H1 (cell line): ENCODE results near the gene C19orf25. TPM values are rescaled to one million over a fixed set of nuclear protein-coding genes. Genes with fewer than 3 reads are reported as not detected.
A peak's percentile ranks its signal among the peaks of the same experiment; 100 is the strongest.

ENCODE experiments used
- CTCF ChIA-PET: fragments of 300-600 bp; sonication (Branson Sonifier 250); formaldehyde crosslinking; loops from one replicate; lab custom pipeline; 2021; ENCODE audit not compliant: partially characterized antibody; lab: Charles Lee
- POLR2A ChIA-PET: fragments of 300-600 bp; sonication (Branson Sonifier 250); formaldehyde crosslinking; loops from one replicate; lab custom pipeline; 2021; ENCODE audit warnings: inconsistent platforms; ENCODE audit not compliant: partially characterized antibody; lab: Charles Lee
- DNase-seq, 2 experiments: peaks; one replicate each; pipeline versions ENCODE4 v3.0.0 to v3.0.0-alpha.2; 2010 to 2022; ENCODE audit warnings: low spot score in 2 of 2, low read depth in 1 of 2, mixed read lengths in 1 of 2
- FAIRE-seq: peaks from 2 replicates; lab custom pipeline; 2011; peaks lifted over from hg19 to GRCh38; lab: Jason Lieb, UNC
- H2AFZ ChIP-seq: 2 replicates; pipeline ENCODE4 v1.8.1; 2012; ENCODE audit warnings: low read length, inconsistent platforms
- H2AK5ac ChIP-seq: 2 replicates; pipeline ENCODE4 v1.6.1; 2013; ENCODE audit warnings: low read depth, low read length
- H2BK120ac ChIP-seq: replicated peaks from 2 replicates; pipeline ENCODE3; 2013; ENCODE audit warnings: low read depth, low read length, inconsistent platforms
- H2BK12ac ChIP-seq: 2 replicates; pipeline ENCODE4 v1.6.1; 2013; ENCODE audit warnings: low read depth, low read length
- H2BK15ac ChIP-seq: 2 replicates; pipeline ENCODE4 v1.6.1; 2013; ENCODE audit warnings: low read length
- H2BK20ac ChIP-seq: 2 replicates; pipeline ENCODE4 v1.6.1; 2013; ENCODE audit warnings: low read length
- H2BK5ac ChIP-seq: 2 replicates; pipeline ENCODE4 v1.6.1; 2013; ENCODE audit warnings: low read depth, low read length
- H3K14ac ChIP-seq: 2 replicates; pipeline ENCODE4 v1.6.1; 2013; ENCODE audit warnings: inconsistent platforms; ENCODE audit not compliant: insufficient read length
- H3K18ac ChIP-seq: 2 replicates; pipeline ENCODE4 v1.6.1; 2013; ENCODE audit warnings: low read length; ENCODE audit errors: extremely low read depth
- H3K23ac ChIP-seq: 2 replicates; pipeline ENCODE4 v1.6.1; 2013; ENCODE audit warnings: inconsistent platforms; ENCODE audit not compliant: insufficient read length
- H3K23me2 ChIP-seq: 2 replicates; pipeline ENCODE4 v1.6.1; 2013; ENCODE audit warnings: low read depth, low read length
- H3K27ac ChIP-seq: 2 replicates; pipeline ENCODE4 v1.6.1; 2011; ENCODE audit warnings: low read depth, low read length, inconsistent platforms
- H3K27me3 ChIP-seq, 4 experiments: replicated peaks in 1 of 4; 1 replicate in 1 of 4; 2 replicates in 3 of 4; pipeline versions ENCODE4 v1.6.1 to v1.8.1; 2011 to 2013; ENCODE audit warnings: low read length in 3 of 4, mild to moderate bottlenecking in 3 of 4, inconsistent platforms in 2 of 4, mixed read lengths in 2 of 4, moderate library complexity in 1 of 4; ENCODE audit not compliant: control insufficient read depth in 3 of 4, insufficient read depth in 3 of 4; ENCODE audit errors: extremely low read depth in 1 of 4
- H3K36me3 ChIP-seq, 4 experiments: 2 replicates each; pipeline versions ENCODE4 v1.6.1 to v1.8.1; 2011 to 2013; ENCODE audit warnings: mild to moderate bottlenecking in 4 of 4, low read length in 3 of 4, moderate library complexity in 2 of 4, control low read depth in 1 of 4, inconsistent platforms in 1 of 4; ENCODE audit not compliant: insufficient read depth in 4 of 4, control insufficient read depth in 2 of 4
- H3K4ac ChIP-seq: replicated peaks from 2 replicates; pipeline ENCODE3; 2013; ENCODE audit warnings: low read length, low read depth, mixed read lengths, inconsistent platforms; ENCODE audit not compliant: insufficient read length
- H3K4me1 ChIP-seq, 4 experiments: replicated peaks in 1 of 4; 1 replicate in 1 of 4; 2 replicates in 3 of 4; pipeline versions ENCODE4 v1.6.1 to v1.8.1; 2011 to 2013; ENCODE audit warnings: low read length in 3 of 4, inconsistent platforms in 2 of 4, mixed read lengths in 1 of 4; ENCODE audit not compliant: insufficient read depth in 4 of 4, control insufficient read depth in 3 of 4
- H3K4me2 ChIP-seq, 2 experiments: 2 replicates each; pipeline versions ENCODE4 v1.6.1 to v1.8.1; 2011 to 2013; ENCODE audit warnings: low read depth in 2 of 2, low read length in 2 of 2, control low read depth in 1 of 2, inconsistent platforms in 1 of 2, mild to moderate bottlenecking in 1 of 2; ENCODE audit not compliant: insufficient read depth in 1 of 2
- H3K4me3 ChIP-seq, 4 experiments: fragments of 200-600, 300-600 bp in 1 of 4; sonication (generic), shearing (Covaris generic), sonication (Bioruptor Twin) in 1 of 4; 2 replicates each; pipeline versions ENCODE4 v1.5.1 to v1.8.1; 2011 to 2016; ENCODE audit warnings: low read length in 4 of 4, low read depth in 3 of 4, control low read depth in 2 of 4, inconsistent platforms in 2 of 4, mild to moderate bottlenecking in 2 of 4, mixed read lengths in 1 of 4, moderate library complexity in 1 of 4; ENCODE audit not compliant: insufficient read depth in 2 of 4; ENCODE audit errors: extremely low read depth in 1 of 4
- H3K56ac ChIP-seq: replicated peaks from 2 replicates; pipeline ENCODE3; 2013; ENCODE audit warnings: low read depth, mild to moderate bottlenecking, mixed read lengths, low read length, inconsistent platforms; ENCODE audit not compliant: insufficient read length
- H3K79me1 ChIP-seq: 2 replicates; pipeline ENCODE4 v1.6.1; 2013; ENCODE audit warnings: low read depth, low read length, control low read depth
- H3K79me2 ChIP-seq, 2 experiments: 2 replicates each; pipeline versions ENCODE4 v1.6.1 to v1.8.1; 2012 to 2013; ENCODE audit warnings: low read length in 2 of 2, mild to moderate bottlenecking in 2 of 2, inconsistent platforms in 1 of 2; ENCODE audit not compliant: insufficient read depth in 2 of 2, control insufficient read depth in 1 of 2
- H3K9ac ChIP-seq, 4 experiments: replicated peaks in 1 of 4; 1 replicate in 1 of 4; 2 replicates in 3 of 4; pipeline versions ENCODE4 v1.6.1 to v1.8.1; 2011 to 2013; ENCODE audit warnings: low read depth in 3 of 4, low read length in 3 of 4, control low read depth in 2 of 4, mild to moderate bottlenecking in 2 of 4, moderate library complexity in 2 of 4, inconsistent platforms in 1 of 4; ENCODE audit errors: extremely low read depth in 1 of 4
- H3K9me3 ChIP-seq, 2 experiments: 2 replicates each; pipeline versions ENCODE4 v1.6.1 to v1.8.1; 2012 to 2013; ENCODE audit warnings: mild to moderate bottlenecking in 2 of 2, moderate library complexity in 2 of 2, control low read depth in 1 of 2, inconsistent platforms in 1 of 2, low read depth in 1 of 2, low read length in 1 of 2, mixed read lengths in 1 of 2; ENCODE audit not compliant: insufficient read depth in 2 of 2
- H4K20me1 ChIP-seq, 2 experiments: replicated peaks in 1 of 2; 2 replicates each; pipeline versions ENCODE3 to v1.8.1; 2011 to 2013; ENCODE audit warnings: inconsistent platforms in 2 of 2, low read length in 2 of 2, mild to moderate bottlenecking in 1 of 2; ENCODE audit not compliant: insufficient read depth in 2 of 2, control insufficient read depth in 1 of 2
- H4K5ac ChIP-seq: 2 replicates; pipeline ENCODE4 v1.6.1; 2013; ENCODE audit warnings: low read length, low read depth, mixed read lengths, inconsistent platforms; ENCODE audit not compliant: insufficient read length
- H4K8ac ChIP-seq: 2 replicates; pipeline ENCODE4 v1.8.0; 2013; ENCODE audit warnings: mild to moderate bottlenecking, moderate library complexity, low read length, inconsistent platforms; ENCODE audit not compliant: insufficient read depth; ENCODE audit errors: extremely low read depth
- H4K91ac ChIP-seq: replicated peaks from 2 replicates; pipeline ENCODE3; 2013; ENCODE audit warnings: low read length, mixed read lengths, inconsistent platforms; ENCODE audit not compliant: insufficient read length
- JUN ChIP-seq: IDR thresholded peaks from 2 replicates; pipeline ENCODE4 v1.6.1; 2011; ENCODE audit warnings: low read depth, mild to moderate bottlenecking, improper control_type of control experiment, low read length
- KDM4A ChIP-seq: IDR thresholded peaks from one replicate; pipeline ENCODE4 v1.7.1; 2012; ENCODE audit warnings: low read depth, mild to moderate bottlenecking, moderate library complexity, low read length, inconsistent platforms; ENCODE audit not compliant: severe bottlenecking
- RAD21 ChIP-seq, 2 experiments: IDR thresholded peaks in 1 of 2; conservative IDR thresholded peaks in 1 of 2; 2 replicates each; pipeline ENCODE4 v1.6.1; 2011; ENCODE audit warnings: low read depth in 2 of 2, low read length in 2 of 2, improper control_type of control experiment in 1 of 2, inconsistent platforms in 1 of 2, mild to moderate bottlenecking in 1 of 2, moderate library complexity in 1 of 2
- SIN3A ChIP-seq, 2 experiments: IDR thresholded peaks in 1 of 2; conservative IDR thresholded peaks in 1 of 2; 2 replicates each; pipeline ENCODE4 v1.6.1; 2011 to 2012; ENCODE audit warnings: low read length in 2 of 2, improper control_type of control experiment in 1 of 2, low read depth in 1 of 2, mild to moderate bottlenecking in 1 of 2
- SP1 ChIP-seq: IDR thresholded peaks from 2 replicates; pipeline ENCODE4 v1.6.1; 2011; ENCODE audit warnings: low read depth, low read length
- SRF ChIP-seq: IDR thresholded peaks from 2 replicates; pipeline ENCODE4 v1.6.1; 2011; ENCODE audit warnings: mild to moderate bottlenecking, low read depth, low read length, moderate library complexity
- WGBS, 2 experiments: shearing (Covaris generic) in 1 of 2; methylation state at CpG; one replicate each; pipeline versions ENCODE4 v1.1.6 to v1.1.7; 2013 to 2015; ENCODE audit warnings: low lambda C conversion rate in 2 of 2, mixed read lengths in 2 of 2, inconsistent platforms in 1 of 2, low coverage in 1 of 2, missing lambda C conversion rate in 1 of 2; ENCODE audit not compliant: insufficient replicate concordance in 2 of 2, insufficient coverage in 1 of 2, insufficient read length in 1 of 2; ENCODE audit errors: extremely low coverage in 1 of 2, missing lambda C conversion rate in 1 of 2; 5-methylcytosine and 5-hydroxymethylcytosine counted together
- polyA plus RNA-seq, 7 experiments: library from polyadenylated mRNA; depleted of rRNA in 3 of 7; stranded (reverse) in 5 of 7; unstranded in 2 of 7; fragments of >200 nt in 5 of 7; fragments of 200-250 nt in 2 of 7; gene quantifications; 1 replicate in 5 of 7; 2 replicates in 1 of 7; 4 replicates in 1 of 7; pipeline versions ENCODE4 v1.2.1 to v1.2.3, GENCODE V29; 2011 to 2013; ENCODE audit warnings: missing spikeins in 2 of 7, mixed read lengths in 2 of 7
- total RNA-seq: library from RNA; stranded (reverse); fragmentation: NEBNext Ultra II Directional; extraction: Animal tissue kit (Norgen Biotek cat#: 25700); gene quantifications from 2 replicates; pipeline ENCODE4 v1.2.1, GENCODE V29; 2021
- TF ChIP-seq, protein P1 (sequence below): IDR thresholded peaks from 2 replicates; pipeline ENCODE4 v1.6.1; 2012; ENCODE audit warnings: inconsistent platforms
- TF ChIP-seq, protein P2 (sequence below): IDR thresholded peaks from 2 replicates; pipeline ENCODE4 v1.6.1; 2012; ENCODE audit warnings: inconsistent platforms

Gene C19orf25
- total and polyA plus RNA-seq, 2 of the 8 experiments (the other 6 are each of a cell fraction or from before 2014, with no cell fraction given), result 41.3 to 67.4 TPM

DNA sequence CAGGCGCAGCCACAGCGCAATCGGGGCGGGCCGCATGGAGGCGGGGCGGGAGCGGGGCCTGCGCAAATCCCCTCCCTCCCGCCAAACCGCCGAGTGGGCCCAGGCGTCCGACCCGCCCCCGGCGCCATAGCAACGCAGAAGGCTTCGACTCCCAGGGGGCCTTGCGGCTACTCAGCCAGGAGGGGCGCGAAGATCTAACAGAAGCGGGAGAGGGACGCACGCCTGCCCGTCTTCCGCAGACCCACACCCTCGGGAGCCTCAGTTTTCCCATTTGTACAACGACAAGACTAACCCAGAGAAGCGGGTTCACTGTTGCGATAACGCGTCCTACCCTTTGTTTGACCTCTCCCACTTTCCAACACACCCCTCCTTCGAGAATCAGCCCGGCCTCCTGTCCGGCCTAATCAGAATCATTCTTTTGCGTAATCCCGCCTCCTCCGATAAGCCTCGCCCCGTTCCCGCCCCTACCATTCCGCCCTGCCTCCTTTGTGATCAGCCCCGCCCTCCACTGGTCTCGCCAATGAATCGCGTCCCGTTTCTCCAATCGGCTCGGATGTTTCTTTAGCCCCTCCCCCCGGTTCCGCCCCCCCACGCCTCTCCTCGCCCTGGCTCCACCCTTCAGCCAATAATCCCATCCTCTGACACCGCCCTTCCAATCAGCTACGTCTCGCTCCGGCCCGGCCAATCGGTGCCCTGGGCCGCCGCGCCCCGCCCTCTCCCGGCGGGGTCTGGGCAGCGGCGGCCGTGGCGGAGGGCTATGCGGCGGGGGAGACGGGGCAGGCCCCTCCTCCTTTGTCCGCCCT, 11.5 kb upstream of the C19orf25 start, which contains the start of gene PCSK4:
Gene PCSK4 (minus strand): TSS at position 40 of the 803 bp plus-strand sequence. CDS start 4 bp downstream, at position 36.
- Histone ChIP-seq H2AK5ac (0 out of 2 replicates have a peak within 1 kb of the TSS, but pooled peaks have one; percentile 39), H3K4me2 (peak within 1 kb of the TSS; percentile 66 to 89), H3K14ac (no peak within 1 kb of the TSS), H3K56ac (peak within 1 kb of the TSS; percentile 36), H3K23ac (no peak within 1 kb of the TSS), H4K5ac (peak within 1 kb of the TSS; percentile 86), H4K8ac (peak within 1 kb of the TSS; percentile 73), H2BK5ac (peak within 1 kb of the TSS; percentile 66; the same call in 1 of the 2 replicates), H3K4ac (peak within 1 kb of the TSS; percentile 81), H2BK120ac (no peak within 1 kb of the TSS), H3K9ac (peak within 1 kb of the TSS; percentile 5 to 69 (median 47); a peak in 5 of 7 replicates), H3K79me1 (no peaks in the 10 kb centered on the region), H3K27me3 (peaks cover 3 to 17% (median 9%) of the 10 kb centered on the region in 4 experiments; a peak in 6 of 7 replicates), H3K18ac (peak within 1 kb of the TSS; percentile 62), H3K79me2 (no peaks in the 10 kb centered on the region), H2BK20ac (no peak within 1 kb of the TSS), H3K4me3 (peak within 1 kb of the TSS; percentile 52 to 80 (median 74)), H2BK12ac (peak within 1 kb of the TSS; percentile 44; the same call in 1 of the 2 replicates), H2BK15ac (peak within 1 kb of the TSS; percentile 29; the same call in 1 of the 2 replicates), H2AFZ (peak within 1 kb of the TSS; percentile 96; the same call in 1 of the 2 replicates), H3K4me1 (peaks cover 0 to 5% (median 2%) of the 10 kb centered on the region in 4 experiments; a peak in 4 of 7 replicates), H3K9me3 (no peaks in the 10 kb centered on the region), H4K91ac (peak within 1 kb of the TSS; percentile 65), H3K27ac (peak within 1 kb of the TSS; percentile 58; the same call in 1 of the 2 replicates), H3K36me3 (no peaks in the 10 kb centered on the region), H3K23me2 (peaks cover 7% of the 10 kb centered on the region; the same call in 1 of the 2 replicates), H4K20me1 (peaks cover 0 to 1% of the 10 kb centered on the region in 2 experiments)
- CTCF ChIA-PET, result interaction anchor here (0.6 to 1.3 kb wide), 4 partner anchors 13 to 731 kb away, joined by 4 to 7 read pairs (median 4); no protein-coding TSS in a partner anchor
- DNase-seq (peak; percentile 96 to 97), FAIRE-seq (peak; percentile 95)
- WGBS, 2 experiments, result 2% methylated on average over 50 of the region's 74 CpGs; no CpG with 5 or more reads in 1 of the 2 experiments
- POLR2A ChIA-PET, result interaction anchor here (0.6 to 1.9 kb wide), 7 partner anchors 12 to 122 kb away, joined by 3 to 8 read pairs (median 4); no protein-coding TSS in a partner anchor
- no peak for TF ChIP-seq KDM4A
- TF ChIP-seq SP1, result peak; percentile 75; the same call in 1 of the 2 replicates
- TF ChIP-seq, protein P1, sequence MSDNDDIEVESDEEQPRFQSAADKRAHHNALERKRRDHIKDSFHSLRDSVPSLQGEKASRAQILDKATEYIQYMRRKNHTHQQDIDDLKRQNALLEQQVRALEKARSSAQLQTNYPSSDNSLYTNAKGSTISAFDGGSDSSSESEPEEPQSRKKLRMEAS, result peak; percentile 69; the same call in 1 of the 2 replicates
- peak; percentile 32 to 94; a peak in 3 of 4 replicates for TF ChIP-seq SIN3A (conservative IDR thresholded peaks at IDR 0.05 in 1 of 2, IDR thresholded peaks at IDR 0.05 in 1 of 2; ENCODE audit: low read depth in 1 of 2, low read length in 2 of 2)
- TF ChIP-seq RAD21 (IDR thresholded peaks at IDR 0.05 in 1 of 2, conservative IDR thresholded peaks at IDR 0.05 in 1 of 2; ENCODE audit: low read depth in 2 of 2, low read length in 2 of 2), result no peak
- TF ChIP-seq, protein P2, sequence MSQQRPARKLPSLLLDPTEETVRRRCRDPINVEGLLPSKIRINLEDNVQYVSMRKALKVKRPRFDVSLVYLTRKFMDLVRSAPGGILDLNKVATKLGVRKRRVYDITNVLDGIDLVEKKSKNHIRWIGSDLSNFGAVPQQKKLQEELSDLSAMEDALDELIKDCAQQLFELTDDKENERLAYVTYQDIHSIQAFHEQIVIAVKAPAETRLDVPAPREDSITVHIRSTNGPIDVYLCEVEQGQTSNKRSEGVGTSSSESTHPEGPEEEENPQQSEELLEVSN, result peak; percentile 77
- no peak for TF ChIP-seq SRF
- TF ChIP-seq JUN, result no peak
